ENCODE measurements around the gene ERC2. TPM values are rescaled to one million over a fixed set of nuclear protein-coding genes. Genes with fewer than 3 reads are reported as not detected.

The ERC2 gene
- total RNA-seq, 3 donors from 2014 or later = 0.64 to 7.3 (median 1.3) TPM

DNA sequence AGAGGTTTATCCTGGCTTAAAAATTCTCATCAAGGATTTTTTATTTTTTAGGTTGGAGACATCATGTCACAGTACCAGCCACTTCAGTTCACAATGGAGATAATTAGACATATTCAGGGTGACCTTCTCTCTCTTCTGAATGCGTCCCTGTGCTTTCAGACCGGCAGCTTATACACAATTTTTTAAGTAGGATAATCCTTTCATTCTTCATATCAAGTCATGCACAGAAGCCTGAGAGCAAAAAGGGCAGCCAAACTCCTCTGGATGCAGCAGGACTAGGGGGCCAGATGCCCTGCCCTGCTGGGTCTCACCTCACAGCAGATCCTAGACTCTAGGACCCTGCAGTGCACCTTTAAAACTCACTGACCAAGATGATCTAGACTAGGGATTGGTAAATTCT is 210.4 kb downstream of the ERC2 start:
- Histone ChIP-seq H3K9me3 (no peaks in the 10 kb centered on the region), H3K27ac (no peak overlapping the region), H3K27me3 (no peaks in the 10 kb centered on the region), H3K4me1 (no peaks in the 10 kb centered on the region), H3K36me3 (no peaks in the 10 kb centered on the region), H3K4me3 (no peak overlapping the region)
- no peak for TF ChIP-seq POLR2A (IDR thresholded peaks at IDR 0.05)
- no peak for TF ChIP-seq POLR2AphosphoS5 (IDR thresholded peaks at IDR 0.05)
- no peak for DNase-seq (ENCODE audit: low spot score in 2 of 2)
- intact Hi-C loops (cut with DNase I; ENCODE audit: low total_unique reads) = no loop called here

DNA sequence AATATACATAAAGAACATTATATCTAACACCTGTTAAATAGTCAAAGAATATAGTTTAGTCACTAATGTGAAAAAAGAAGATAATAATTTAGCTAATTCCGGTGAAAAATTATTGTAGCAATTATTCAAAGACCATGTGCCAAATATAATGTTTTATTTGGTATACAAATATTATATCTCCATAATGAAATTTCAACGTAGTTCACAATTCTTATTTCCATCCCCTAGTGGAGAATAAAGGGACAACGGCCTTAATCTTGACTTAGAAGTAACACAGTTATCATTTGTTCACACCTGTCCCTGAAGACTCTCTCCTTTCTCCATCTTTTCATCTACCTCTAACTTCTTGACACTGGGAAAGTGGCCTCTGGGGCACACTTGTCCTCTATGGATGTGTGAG is 213.4 kb downstream of the ERC2 start:
- intact Hi-C loops (cut with DNase I; ENCODE audit: low total_unique reads) = no loop called here
- H3K27ac ChIP-seq = no peak overlapping the region
- no peaks in the 10 kb centered on the region for H3K27me3 ChIP-seq

DNA sequence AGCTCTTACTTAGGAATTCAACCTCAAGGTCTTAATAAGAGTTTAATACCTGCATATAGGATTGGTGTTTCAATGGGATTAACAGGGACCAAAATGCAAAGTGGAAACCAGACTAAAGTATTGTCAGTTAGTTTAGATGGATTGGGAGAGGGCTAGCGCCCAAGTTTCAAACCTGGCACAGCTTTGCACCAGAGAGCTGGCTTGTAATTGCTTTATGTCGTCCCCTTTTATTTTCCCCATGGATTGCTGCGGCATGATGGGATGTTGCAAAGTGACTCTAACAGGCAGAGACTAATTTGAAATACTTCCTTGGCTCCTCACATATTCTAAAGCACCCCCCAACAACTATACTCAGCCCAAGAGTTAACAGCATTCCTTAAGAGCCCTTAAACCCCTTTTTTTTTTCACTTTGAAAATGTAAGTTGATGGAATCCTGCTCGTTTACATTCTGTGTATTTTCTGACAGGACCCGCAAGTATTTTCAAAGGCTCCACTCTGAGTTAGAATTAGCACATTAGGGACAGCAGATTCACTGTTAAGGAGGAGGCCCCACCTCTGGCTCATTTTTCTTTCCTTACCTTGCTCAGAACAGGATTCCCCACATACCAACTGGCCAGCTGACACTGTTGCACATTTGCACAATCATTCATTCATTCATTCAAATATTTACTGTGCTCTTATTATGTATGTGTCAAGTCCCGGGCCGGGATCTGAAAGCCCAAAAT is 214.2 kb downstream of the ERC2 start:
- no peak for DNase-seq (ENCODE audit: low spot score in 2 of 2)
- intact Hi-C loops (cut with DNase I; ENCODE audit: low total_unique reads) = no loop called here
- no peaks in the 10 kb centered on the region for H3K36me3 ChIP-seq
- no peaks in the 10 kb centered on the region for H3K27me3 ChIP-seq
- H3K9me3 ChIP-seq = no peaks in the 10 kb centered on the region
- H3K4me3 ChIP-seq = no peak overlapping the region
- no peaks in the 10 kb centered on the region for H3K4me1 ChIP-seq
- TF ChIP-seq, protein P1, sequence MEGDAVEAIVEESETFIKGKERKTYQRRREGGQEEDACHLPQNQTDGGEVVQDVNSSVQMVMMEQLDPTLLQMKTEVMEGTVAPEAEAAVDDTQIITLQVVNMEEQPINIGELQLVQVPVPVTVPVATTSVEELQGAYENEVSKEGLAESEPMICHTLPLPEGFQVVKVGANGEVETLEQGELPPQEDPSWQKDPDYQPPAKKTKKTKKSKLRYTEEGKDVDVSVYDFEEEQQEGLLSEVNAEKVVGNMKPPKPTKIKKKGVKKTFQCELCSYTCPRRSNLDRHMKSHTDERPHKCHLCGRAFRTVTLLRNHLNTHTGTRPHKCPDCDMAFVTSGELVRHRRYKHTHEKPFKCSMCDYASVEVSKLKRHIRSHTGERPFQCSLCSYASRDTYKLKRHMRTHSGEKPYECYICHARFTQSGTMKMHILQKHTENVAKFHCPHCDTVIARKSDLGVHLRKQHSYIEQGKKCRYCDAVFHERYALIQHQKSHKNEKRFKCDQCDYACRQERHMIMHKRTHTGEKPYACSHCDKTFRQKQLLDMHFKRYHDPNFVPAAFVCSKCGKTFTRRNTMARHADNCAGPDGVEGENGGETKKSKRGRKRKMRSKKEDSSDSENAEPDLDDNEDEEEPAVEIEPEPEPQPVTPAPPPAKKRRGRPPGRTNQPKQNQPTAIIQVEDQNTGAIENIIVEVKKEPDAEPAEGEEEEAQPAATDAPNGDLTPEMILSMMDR (IDR thresholded peaks at IDR 0.05) = no peak
- no peak for TF ChIP-seq POLR2A (IDR thresholded peaks at IDR 0.05)
- TF ChIP-seq POLR2AphosphoS5 (IDR thresholded peaks at IDR 0.05) = no peak
- no peak overlapping the region for H3K27ac ChIP-seq

More for the DNA sequence above, 213.4 kb downstream of the ERC2 start:
- Histone ChIP-seq H3K4me1 (no peaks in the 10 kb centered on the region), H3K4me3 (no peak overlapping the region), H3K36me3 (no peaks in the 10 kb centered on the region), H3K9me3 (no peaks in the 10 kb centered on the region)
- TF ChIP-seq, protein P1 (IDR thresholded peaks at IDR 0.05) = peak; percentile 17 to 37 (median 24)
- TF ChIP-seq POLR2AphosphoS5 (IDR thresholded peaks at IDR 0.05) (no peak), POLR2A (IDR thresholded peaks at IDR 0.05) (no peak)
- no peak for DNase-seq (ENCODE audit: low spot score in 2 of 2)

GRCh38 chr3:56251343-56251945 is 216.8 kb downstream of the ERC2 start:
- Histone ChIP-seq H3K4me1 (no peaks in the 10 kb centered on the region), H3K4me3 (no peak overlapping the region), H3K27ac (no peak overlapping the region), H3K27me3 (no peaks in the 10 kb centered on the region), H3K9me3 (no peaks in the 10 kb centered on the region), H3K36me3 (no peaks in the 10 kb centered on the region)
- no peak for DNase-seq (ENCODE audit: low spot score in 2 of 2)
- intact Hi-C loops (cut with DNase I; ENCODE audit: low total_unique reads) = no loop called here
- TF ChIP-seq POLR2AphosphoS5 (IDR thresholded peaks at IDR 0.05) = no peak
- TF ChIP-seq, protein P1 (IDR thresholded peaks at IDR 0.05) = peak; percentile 25 to 71 (median 65)
- no peak for TF ChIP-seq POLR2A (IDR thresholded peaks at IDR 0.05)

DNA sequence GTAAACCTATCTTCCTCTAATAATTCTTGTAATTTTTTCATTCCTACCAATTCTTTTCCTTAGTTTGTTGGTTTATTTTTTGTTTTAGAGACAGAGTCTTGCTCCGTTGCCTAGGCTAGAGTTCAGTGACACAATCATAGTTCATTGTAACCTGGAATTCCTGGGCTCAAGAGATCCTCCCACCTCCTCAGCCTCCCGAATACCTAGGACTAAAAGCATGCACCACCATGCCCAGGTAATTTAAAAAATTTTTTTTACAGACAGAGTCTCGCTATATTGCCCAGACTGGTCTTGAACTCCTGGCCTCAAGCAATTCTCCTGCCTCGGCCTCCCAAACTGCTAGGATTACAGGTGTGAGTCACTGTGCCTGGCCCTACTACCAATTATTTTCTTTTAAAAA is 220.2 kb downstream of the ERC2 start:
- DNase-seq (ENCODE audit: low spot score in 2 of 2) = no peak
- H3K9me3 ChIP-seq = no peaks in the 10 kb centered on the region
- H3K4me1 ChIP-seq = no peaks in the 10 kb centered on the region
- TF ChIP-seq POLR2A (IDR thresholded peaks at IDR 0.05) (no peak), POLR2AphosphoS5 (IDR thresholded peaks at IDR 0.05) (no peak)
- TF ChIP-seq, protein P1 (IDR thresholded peaks at IDR 0.05) = no peak
- no peaks in the 10 kb centered on the region for H3K27me3 ChIP-seq
- H3K4me3 ChIP-seq = no peak overlapping the region
- no peaks in the 10 kb centered on the region for H3K36me3 ChIP-seq
- H3K27ac ChIP-seq = no peak overlapping the region
- intact Hi-C loops (cut with DNase I; ENCODE audit: low total_unique reads) = no loop called here

Data from breast epithelium (tissue), 4 donors.